ENCODE results near the gene KCTD6.
"Not testable (repeated sequence)": the region's sequence is repeated elsewhere in the genome, so short reads cannot be mapped to it uniquely, and the experiment has no call there.

The KCTD6 gene

GRCh38 chr3:58521917-58522631, 30.2 kb downstream of the KCTD6 start:
- peak in 8 of 10 donors; percentile 28 to 87 (median 54) for DNase-seq

GRCh38 chr3:58522759-58523425, 31.0 kb downstream of the KCTD6 start:
- intact Hi-C loops (cut with DNase I), result no loop called here
- DNase-seq, result no peak

More at GRCh38 chr3:58521917-58522631, 30.2 kb downstream of the KCTD6 start:
- intact Hi-C loops (cut with DNase I), result no loop called here

GRCh38 chr3:58524326-58524888, 32.5 kb downstream of the KCTD6 start:
- peak in 1 of 10 donors; percentile 70 for DNase-seq
- intact Hi-C loops (cut with DNase I), result no loop called here

- intact Hi-C loops (cut with DNase I), result no loop called here
- DNase-seq, result no peak
Measured at GRCh38 chr3:58526515-58526957, 34.6 kb downstream of the KCTD6 start.

DNA sequence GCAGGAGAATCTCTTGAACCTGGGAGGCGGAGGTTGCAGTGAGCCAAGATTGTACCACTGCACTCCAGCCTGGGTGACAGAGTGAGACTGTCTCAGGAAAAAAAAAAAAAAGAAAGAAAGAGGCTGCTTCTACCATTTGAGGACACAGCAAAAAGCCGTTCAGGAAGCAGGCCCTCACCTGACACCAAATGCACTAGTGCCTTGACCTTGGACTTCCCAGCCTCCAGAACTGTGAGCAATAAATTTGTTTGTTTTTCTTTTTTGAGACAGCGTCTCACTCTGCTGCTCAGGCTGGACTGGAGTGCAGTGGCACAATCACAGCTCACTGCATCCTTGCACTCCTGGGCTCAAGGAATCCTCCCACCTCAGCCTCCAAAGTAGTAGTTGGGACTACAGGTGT, 35.5 kb downstream of the KCTD6 start:
- intact Hi-C loops (cut with DNase I); DNase-seq: not testable (repeated sequence)

DNA sequence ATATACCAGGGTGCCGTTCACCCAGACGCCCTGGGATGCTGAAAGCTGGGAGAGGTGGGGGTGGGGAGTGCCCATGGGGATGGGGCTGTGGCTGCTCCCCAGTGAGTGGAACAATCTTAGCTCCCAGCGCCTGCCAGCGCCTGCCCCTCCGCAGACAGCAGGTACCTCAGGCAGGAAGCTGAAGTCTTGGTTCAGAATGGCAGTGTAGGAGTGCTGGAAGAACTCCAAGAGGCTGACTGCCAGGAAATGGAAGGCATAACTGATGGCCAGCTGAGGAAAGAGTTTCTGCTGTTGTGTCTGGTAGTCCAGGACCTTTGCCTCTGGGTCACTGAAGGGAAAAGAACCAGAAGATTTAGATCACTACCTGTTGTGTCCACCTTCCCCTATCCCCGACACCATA, 36.7 kb downstream of the KCTD6 start:
- no peak for DNase-seq
- intact Hi-C loops (cut with DNase I), result no loop called here

GRCh38 chr3:58529516-58530353, 37.8 kb downstream of the KCTD6 start:
- intact Hi-C loops (cut with DNase I), result loop anchor here (5.0 to 10.0 kb wide), 2 partner anchors 115 to 207 kb away; no protein-coding TSS in a partner anchor

GRCh38 chr3:58530354-58530865, 38.5 kb downstream of the KCTD6 start:
- DNase-seq, result peak in 1 of 10 donors; percentile 76
- intact Hi-C loops (cut with DNase I), result loop anchor here (5.0 to 10.0 kb wide), 2 partner anchors 116 to 208 kb away; no protein-coding TSS in a partner anchor

More at GRCh38 chr3:58529516-58530353, 37.8 kb downstream of the KCTD6 start:
- DNase-seq, result peak in 1 of 10 donors; percentile 71

- peak in 2 of 10 donors; percentile 57 to 58 for DNase-seq
- intact Hi-C loops (cut with DNase I), result loop anchor here (5.0 to 10.0 kb wide), 2 partner anchors 117 to 209 kb away; no protein-coding TSS in a partner anchor
Measured at GRCh38 chr3:58531555-58531954, 39.7 kb downstream of the KCTD6 start.

GRCh38 chr3:58531956-58532355, 40.1 kb downstream of the KCTD6 start:
- intact Hi-C loops (cut with DNase I), result loop anchor here (1.0 to 10.0 kb wide), 5 partner anchors 41 to 225 kb away; partner anchors contain the start of genes HTD2 and RPP14
- DNase-seq, result no peak

DNA sequence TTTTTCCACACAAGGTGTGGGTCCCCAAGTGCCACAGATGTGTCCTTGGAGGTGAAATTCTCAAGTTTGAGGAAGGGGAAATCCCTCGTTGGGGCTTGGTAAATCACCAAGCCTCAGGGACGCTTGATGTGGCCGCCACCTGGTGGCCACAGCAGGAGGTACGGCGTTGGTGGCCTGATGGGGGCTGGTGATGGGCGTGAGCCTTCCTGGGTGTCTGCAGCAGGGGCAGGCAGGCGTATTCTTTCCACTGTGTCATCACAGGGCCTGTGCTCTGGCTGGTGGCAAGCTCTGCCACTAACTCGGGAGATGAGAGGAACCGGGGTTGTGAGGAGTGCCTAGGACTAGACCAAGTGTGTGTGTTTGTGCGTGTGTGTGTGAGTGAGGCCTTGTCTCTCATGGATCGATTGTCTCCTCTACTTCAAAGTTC, 40.9 kb downstream of the KCTD6 start:
- intact Hi-C loops (cut with DNase I), result loop anchor here (1.0 to 10.0 kb wide), 5 partner anchors 42 to 226 kb away; partner anchors contain the start of genes HTD2 and RPP14
- peak; percentile 49 to 96 (median 76) for DNase-seq

GRCh38 chr3:58534592-58535494, 42.9 kb downstream of the KCTD6 start:
- intact Hi-C loops (cut with DNase I), result loop anchor here (5.0 to 10.0 kb wide), 2 partner anchors 120 to 213 kb away; no protein-coding TSS in a partner anchor
- peak in 1 of 10 donors; percentile 55 for DNase-seq

- DNase-seq, result no peak
- intact Hi-C loops (cut with DNase I), result loop anchor here (10.0 kb wide), 1 partner anchor 121 kb away; no protein-coding TSS in a partner anchor
Measured at GRCh38 chr3:58535531-58536500, 43.9 kb downstream of the KCTD6 start.

DNA sequence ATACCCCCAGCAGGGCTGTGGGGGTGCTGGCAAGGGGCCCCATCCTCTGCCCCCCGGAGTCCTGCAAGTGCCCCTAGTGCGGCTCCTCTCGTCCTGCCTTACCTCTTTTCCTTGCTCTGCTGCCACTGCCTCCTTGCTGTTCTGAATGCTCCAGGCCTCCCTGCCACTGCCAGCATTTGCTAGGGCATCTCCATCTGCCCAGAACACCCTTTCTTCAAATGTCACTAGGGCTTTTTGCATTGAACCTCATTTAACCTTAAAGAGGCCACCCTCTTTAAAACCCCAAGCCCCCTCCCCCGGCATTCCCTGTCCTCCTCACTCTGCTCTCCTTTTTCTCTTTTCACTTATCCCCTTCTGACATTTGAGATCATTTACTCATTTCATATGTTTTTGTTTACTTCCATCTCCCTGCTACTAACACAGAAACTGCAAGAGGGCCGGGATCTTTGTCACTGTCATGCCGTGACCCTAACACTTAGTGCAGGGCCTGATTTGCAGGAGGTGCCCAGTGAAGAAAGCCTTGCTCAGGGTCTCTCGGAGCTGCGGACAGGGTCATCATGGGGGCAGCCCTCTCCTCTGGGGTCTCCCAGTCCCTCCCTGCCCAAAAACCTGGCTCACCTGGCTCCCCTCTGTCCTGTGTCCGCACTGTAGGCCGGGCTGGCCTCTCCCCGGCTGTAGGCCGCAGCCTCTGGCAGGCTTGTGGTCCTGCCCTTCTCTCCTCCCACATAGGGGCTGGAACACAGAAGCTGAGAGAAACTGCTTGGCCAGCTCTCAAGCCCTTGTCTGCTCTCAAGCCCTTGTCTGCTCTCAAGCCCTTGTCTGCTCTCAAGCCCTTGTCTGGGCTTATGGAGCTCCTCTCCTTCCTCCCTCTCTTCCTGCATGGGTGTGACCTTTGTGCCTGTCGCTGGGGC, 44.9 kb downstream of the KCTD6 start, which contains the start of gene ACOX2:
Gene ACOX2, minus strand, starts transcription at position 690 of the 911 bp plus-strand sequence. CDS start 2,084 bp downstream, outside the sequence.
- DNase-seq, result peak in 2 of 10 donors; percentile 84 to 86
- intact Hi-C loops (cut with DNase I), result loop anchor here (10.0 kb wide), 1 partner anchor 122 kb away; no protein-coding TSS in a partner anchor

DNA sequence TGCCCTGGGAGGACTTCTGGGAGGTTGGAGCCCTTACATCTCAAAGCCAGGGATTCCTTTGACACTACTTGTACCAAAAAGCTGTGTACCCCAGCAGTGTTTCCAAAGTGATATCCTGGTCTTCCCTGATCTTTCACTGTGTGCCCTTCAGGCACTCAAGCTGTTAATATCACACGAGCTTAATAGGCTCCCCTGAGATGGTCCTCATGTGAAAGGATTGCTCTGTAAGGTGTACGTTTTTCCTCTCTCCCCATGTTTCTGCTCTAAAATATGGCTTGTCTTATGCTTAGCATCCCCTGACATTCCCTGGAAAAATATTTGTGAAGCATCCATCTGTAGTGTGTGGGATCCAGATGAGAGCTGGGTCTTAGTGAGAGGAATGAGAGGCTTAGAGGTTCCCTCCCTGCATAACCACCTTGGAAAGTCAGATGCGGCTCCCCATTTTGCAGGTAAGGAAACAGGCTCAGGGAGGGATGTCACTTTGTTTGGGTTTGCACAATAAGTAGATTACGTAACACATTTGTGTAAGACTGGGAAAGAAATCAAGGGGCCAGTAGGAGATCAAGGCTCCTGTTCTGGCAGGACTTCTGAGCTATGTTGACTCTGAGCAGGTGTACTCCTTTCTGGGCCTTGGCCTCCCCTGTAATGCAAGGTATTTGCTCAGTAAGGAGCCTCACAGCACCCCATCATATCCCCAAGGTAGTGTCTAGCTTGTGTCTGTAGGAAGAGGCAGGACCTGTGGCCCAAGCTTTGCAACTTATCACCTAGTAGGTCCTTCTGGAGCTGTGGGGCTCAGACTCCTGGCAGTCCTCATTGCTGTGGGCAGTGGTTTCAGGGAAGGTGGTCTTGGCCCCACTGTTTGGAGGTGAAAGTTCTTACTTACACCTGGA, 45.8 kb downstream of the KCTD6 start:
- intact Hi-C loops (cut with DNase I), result loop anchor here (10.0 kb wide), 1 partner anchor 123 kb away; no protein-coding TSS in a partner anchor
- no peak for DNase-seq
